Measurements from ENCODE around the gene REEP1. TPM values are rescaled to one million over a fixed set of nuclear protein-coding genes. Genes with fewer than 3 reads are reported as not detected.

The REEP1 gene
- total and polyA plus RNA-seq, 2 of the 8 experiments (the other 6 are each of a cell fraction or from before 2014, with no cell fraction given), result 0.74 to 1.5 TPM

DNA sequence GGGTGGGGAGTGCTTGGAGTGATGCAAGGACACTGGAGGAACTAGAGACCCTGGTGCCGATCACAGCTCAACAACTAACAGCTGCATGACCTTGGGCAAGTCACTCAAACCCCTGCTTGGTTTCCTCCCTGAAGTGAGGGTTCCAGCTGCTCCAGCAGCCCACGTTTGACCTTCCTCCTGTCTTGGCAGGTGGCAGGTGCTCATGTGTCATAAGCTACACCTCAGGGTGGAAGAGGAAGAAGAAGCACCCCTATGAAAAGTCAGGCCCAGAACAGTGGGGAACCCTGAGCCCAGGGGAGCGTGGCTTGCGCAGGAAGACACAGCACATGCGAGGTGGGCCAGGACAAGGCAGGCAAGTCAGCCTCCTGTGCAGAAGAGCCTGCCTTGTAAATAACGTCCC lies 95.8 kb downstream of the REEP1 start:
- CTCF ChIA-PET (ENCODE audit: partially characterized antibody), result interaction anchor here (1.2 to 2.6 kb wide), 4 partner anchors 21 to 108 kb away, joined by 3 to 6 read pairs (median 4); no protein-coding TSS in a partner anchor
- H3K14ac ChIP-seq (ENCODE audit: insufficient read length), result no peak overlapping the region
- H3K9me3 ChIP-seq (ENCODE audit: insufficient read depth in 2 of 2, low read depth in 1 of 2, low read length in 1 of 2), result no peaks in the 10 kb centered on the region
- no peak for DNase-seq (ENCODE audit: low read depth in 1 of 2, low spot score in 2 of 2)
- H2AK5ac ChIP-seq (ENCODE audit: low read depth, low read length), result no peak overlapping the region
- no peaks in the 10 kb centered on the region for H4K20me1 ChIP-seq (replicated peaks in 1 of 2; ENCODE audit: control insufficient read depth in 1 of 2, insufficient read depth in 2 of 2, low read length in 2 of 2)
- 93% methylated on average over 6 of the region's 6 CpGs; no CpG with 5 or more reads in 1 of the 2 experiments for WGBS, 2 experiments (ENCODE audit: extremely low coverage in 1 of 2, insufficient coverage in 1 of 2, insufficient read length in 1 of 2, insufficient replicate concordance in 2 of 2, low coverage in 1 of 2, low lambda C conversion rate in 2 of 2, missing lambda C conversion rate in 1 of 2)
- H2BK12ac ChIP-seq (ENCODE audit: low read depth, low read length), result no peak overlapping the region
- H3K36me3 ChIP-seq (ENCODE audit: control insufficient read depth in 2 of 4, insufficient read depth in 4 of 4, low read length in 3 of 4), result no peaks in the 10 kb centered on the region
- H2BK15ac ChIP-seq (ENCODE audit: low read length), result no peak overlapping the region
- H3K4me1 ChIP-seq (replicated peaks in 1 of 4; ENCODE audit: control insufficient read depth in 3 of 4, insufficient read depth in 4 of 4, low read length in 3 of 4), result no peaks in the 10 kb centered on the region; a peak in 1 of 7 replicates
- no peak overlapping the region for H3K4me3 ChIP-seq (ENCODE audit: extremely low read depth in 1 of 4, insufficient read depth in 2 of 4, low read depth in 3 of 4, low read length in 4 of 4)
- H3K23me2 ChIP-seq (ENCODE audit: low read depth, low read length), result no peaks in the 10 kb centered on the region
- H3K4me2 ChIP-seq (ENCODE audit: insufficient read depth in 1 of 2, low read depth in 2 of 2, low read length in 2 of 2), result no peak overlapping the region
- no peak overlapping the region for H4K5ac ChIP-seq (ENCODE audit: insufficient read length, low read depth, low read length)
- H3K27ac ChIP-seq (ENCODE audit: low read depth, low read length), result no peak overlapping the region
- FAIRE-seq, result no peak
- H2BK20ac ChIP-seq (ENCODE audit: low read length), result no peak overlapping the region
- POLR2A ChIA-PET (ENCODE audit: partially characterized antibody), result no interaction called here
- no peaks in the 10 kb centered on the region for H3K27me3 ChIP-seq (replicated peaks in 1 of 4; ENCODE audit: control insufficient read depth in 3 of 4, extremely low read depth in 1 of 4, insufficient read depth in 3 of 4, low read length in 3 of 4)
- no peak overlapping the region for H2BK120ac ChIP-seq (replicated peaks; ENCODE audit: low read depth, low read length)
- H3K79me2 ChIP-seq (ENCODE audit: control insufficient read depth in 1 of 2, insufficient read depth in 2 of 2, low read length in 2 of 2), result no peaks in the 10 kb centered on the region
- no peak overlapping the region for H3K56ac ChIP-seq (replicated peaks; ENCODE audit: insufficient read length, low read depth, low read length)
- H4K91ac ChIP-seq (replicated peaks; ENCODE audit: insufficient read length, low read length), result no peak overlapping the region
- H2BK5ac ChIP-seq (ENCODE audit: low read depth, low read length), result no peak overlapping the region
- H3K18ac ChIP-seq (ENCODE audit: extremely low read depth, low read length), result no peak overlapping the region
- H2AFZ ChIP-seq (ENCODE audit: low read length), result no peak overlapping the region
- no peak overlapping the region for H4K8ac ChIP-seq (ENCODE audit: extremely low read depth, insufficient read depth, low read length)
- H3K23ac ChIP-seq (ENCODE audit: insufficient read length), result no peak overlapping the region
- no peaks in the 10 kb centered on the region for H3K79me1 ChIP-seq (ENCODE audit: low read depth, low read length)
- no peak overlapping the region for H3K9ac ChIP-seq (replicated peaks in 1 of 4; ENCODE audit: extremely low read depth in 1 of 4, low read depth in 3 of 4, low read length in 3 of 4)
- H3K4ac ChIP-seq (replicated peaks; ENCODE audit: insufficient read length, low read depth, low read length), result no peak overlapping the region
- TF ChIP-seq SIRT6 (IDR thresholded peaks at IDR 0.05; ENCODE audit: low read length) (no peak), EGR1 (IDR thresholded peaks at IDR 0.05; ENCODE audit: borderline replicate concordance, low read depth, low read length) (no peak), KDM5A (IDR thresholded peaks at IDR 0.05; ENCODE audit: low read length) (no peak), CREB1 (IDR thresholded peaks at IDR 0.05) (no peak), HDAC6 (IDR thresholded peaks at IDR 0.05; ENCODE audit: low read depth, low read length) (no peak), PHF8 (conservative IDR thresholded peaks at IDR 0.05; ENCODE audit: low read depth, low read length) (no peak), EP300 (IDR thresholded peaks at IDR 0.05; ENCODE audit: borderline replicate concordance in 1 of 2, low read depth in 2 of 2, low read length in 2 of 2) (no peak), TBP (IDR thresholded peaks at IDR 0.05; ENCODE audit: low read depth, low read length) (no peak), TAF7 (optimal IDR thresholded peaks at IDR 0.05; ENCODE audit: borderline replicate concordance, low read depth, low read length) (no peak), CEBPB (IDR thresholded peaks at IDR 0.05; ENCODE audit: low read depth, low read length) (no peak), CHD1 (IDR thresholded peaks at IDR 0.05; ENCODE audit: low read depth, low read length) (no peak)
- TF ChIP-seq, protein P1, sequence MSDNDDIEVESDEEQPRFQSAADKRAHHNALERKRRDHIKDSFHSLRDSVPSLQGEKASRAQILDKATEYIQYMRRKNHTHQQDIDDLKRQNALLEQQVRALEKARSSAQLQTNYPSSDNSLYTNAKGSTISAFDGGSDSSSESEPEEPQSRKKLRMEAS (IDR thresholded peaks at IDR 0.05), result no peak
- TF ChIP-seq, protein P2, sequence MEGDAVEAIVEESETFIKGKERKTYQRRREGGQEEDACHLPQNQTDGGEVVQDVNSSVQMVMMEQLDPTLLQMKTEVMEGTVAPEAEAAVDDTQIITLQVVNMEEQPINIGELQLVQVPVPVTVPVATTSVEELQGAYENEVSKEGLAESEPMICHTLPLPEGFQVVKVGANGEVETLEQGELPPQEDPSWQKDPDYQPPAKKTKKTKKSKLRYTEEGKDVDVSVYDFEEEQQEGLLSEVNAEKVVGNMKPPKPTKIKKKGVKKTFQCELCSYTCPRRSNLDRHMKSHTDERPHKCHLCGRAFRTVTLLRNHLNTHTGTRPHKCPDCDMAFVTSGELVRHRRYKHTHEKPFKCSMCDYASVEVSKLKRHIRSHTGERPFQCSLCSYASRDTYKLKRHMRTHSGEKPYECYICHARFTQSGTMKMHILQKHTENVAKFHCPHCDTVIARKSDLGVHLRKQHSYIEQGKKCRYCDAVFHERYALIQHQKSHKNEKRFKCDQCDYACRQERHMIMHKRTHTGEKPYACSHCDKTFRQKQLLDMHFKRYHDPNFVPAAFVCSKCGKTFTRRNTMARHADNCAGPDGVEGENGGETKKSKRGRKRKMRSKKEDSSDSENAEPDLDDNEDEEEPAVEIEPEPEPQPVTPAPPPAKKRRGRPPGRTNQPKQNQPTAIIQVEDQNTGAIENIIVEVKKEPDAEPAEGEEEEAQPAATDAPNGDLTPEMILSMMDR (IDR thresholded peaks at IDR 0.05; ENCODE audit: control extremely low read depth in 1 of 3, insufficient read depth in 1 of 3, low read depth in 1 of 3, low read length in 3 of 3), result no peak

Data from H1 (cell line).